Stomach (tissue), 9 donors: ENCODE measurements around the gene MYZAP. TPM values are rescaled to one million over a fixed set of nuclear protein-coding genes. Genes with fewer than 3 reads are reported as not detected.

ENCODE experiments used
- DNase-seq, 2 donors: peaks; one replicate each; pipeline versions ENCODE4 v3.0.0 to v3.0.0-alpha.2; 2013 to 2019
- H3K27ac ChIP-seq, 5 donors: fragments of 200-600 bp in 4 of 5; sonication (generic) in 4 of 5; one replicate each; pipeline ENCODE4 v1.5.1; 2013 to 2019; ENCODE audit warnings: mild to moderate bottlenecking in 1 of 5, moderate library complexity in 1 of 5
- H3K27me3 ChIP-seq, 3 donors: fragments of 200-600 bp; sonication (generic); one replicate each; pipeline ENCODE4 v1.5.1; 2017 to 2019; ENCODE audit warnings: mixed run types in 1 of 3
- H3K36me3 ChIP-seq, 4 donors: fragments of 200-600 bp; sonication (generic); 1 replicate in 3 of 4; 2 replicates in 1 of 4; pipeline ENCODE4 v1.5.1; 2016 to 2019
- H3K4me1 ChIP-seq, 4 donors: fragments of 200-600 bp; sonication (generic); one replicate each; pipeline ENCODE4 v1.5.1; 2016 to 2019
- H3K4me3 ChIP-seq, 4 donors: fragments of 200-600 bp; sonication (generic) in 3 of 4; one replicate each; pipeline ENCODE4 v1.5.1; 2016 to 2019; ENCODE audit warnings: mild to moderate bottlenecking in 1 of 4
- H3K9me3 ChIP-seq, 4 donors: fragments of 200-600 bp; sonication (generic); one replicate each; pipeline ENCODE4 v1.5.1; 2016 to 2019
- CTCF ChIP-seq, 7 experiments: fragments of 450-650 bp in 4 of 7; fragments of 200-600 bp in 3 of 7; sonication (generic) in 3 of 7; IDR thresholded peaks; one replicate each; pipeline ENCODE4 v1.5.1; 2016 to 2019; ENCODE audit warnings: antibody characterized with exemption in 7 of 7, control low read depth in 2 of 7, mild to moderate bottlenecking in 1 of 7
- EP300 ChIP-seq: sonication (generic); formaldehyde crosslinking; IDR thresholded peaks from one replicate; pipeline ENCODE4 v1.6.1; 2017; ENCODE audit warnings: antibody characterized with exemption
- POLR2A ChIP-seq, 4 donors: fragments of 450-650 bp; IDR thresholded peaks; one replicate each; pipeline ENCODE4 v1.6.1; 2016; ENCODE audit warnings: antibody characterized with exemption in 4 of 4, control low read depth in 2 of 4, mild to moderate bottlenecking in 1 of 4, moderate library complexity in 1 of 4
- POLR2AphosphoS5 ChIP-seq, 3 donors: sonication (generic); formaldehyde crosslinking; IDR thresholded peaks; one replicate each; pipeline ENCODE4 v1.6.1; 2016; ENCODE audit warnings: antibody characterized with exemption in 3 of 3
- WGBS, 5 donors: extraction: QIAGEN DNeasy Blood & Tissue Kit in 3 of 5; methylation state at CpG; one replicate each; pipeline versions ENCODE4 v1.1.5 to v1.1.7; 2013 to 2018; 5-methylcytosine and 5-hydroxymethylcytosine counted together
- intact Hi-C: fragments of 100-400 bp; cut with DNase I; formaldehyde crosslinking; loops from one replicate; pipeline ENCODE4 v1.15.1; 2023; ENCODE audit warnings: low total_unique reads
- polyA plus RNA-seq, 3 donors: library from polyadenylated mRNA; stranded (reverse); fragments of 200-250 nt; gene quantifications; one replicate each; pipeline ENCODE4 v1.2.3, GENCODE V29; 2013
- total RNA-seq, 5 donors: library from RNA; depleted of rRNA; stranded (reverse); fragments of >200 nt; gene quantifications; one replicate each; pipeline versions ENCODE4 v1.1.0 to v1.2.3, GENCODE V29; 2014 to 2016
- donor health status: healthy with polysubstance abuse.
- donor health status: Bipolar disorder and iron deficiency.
- donor health status: healthy.

Gene MYZAP
- total and polyA plus RNA-seq, 8 donors, result 9.4 to 59.8 (median 20.9) TPM; not detected in 1

GRCh38 chr15:57691082-57691481, 99.4 kb downstream of the MYZAP start:
- H3K27ac ChIP-seq, result peak overlapping the region in 1 of 5 donors; percentile 5
- intact Hi-C loops, result no loop called here
- 16 to 26% (median 17%) methylated on average over 1 of the region's 1 CpG for WGBS, 5 donors
- no peak for DNase-seq
- H3K27me3 ChIP-seq, result no peaks in the 10 kb centered on the region
- no peak for TF ChIP-seq POLR2AphosphoS5 (IDR thresholded peaks at IDR 0.05)
- TF ChIP-seq POLR2A (IDR thresholded peaks at IDR 0.05), result no peak
- TF ChIP-seq EP300, result no peak
- TF ChIP-seq CTCF (IDR thresholded peaks at IDR 0.05), result no peak
- H3K4me3 ChIP-seq, result no peak overlapping the region
- H3K9me3 ChIP-seq, result no peaks in the 10 kb centered on the region
- H3K4me1 ChIP-seq, result peaks cover 14 to 28% (median 23%) of the 10 kb centered on the region in 4 donors
- no peaks in the 10 kb centered on the region for H3K36me3 ChIP-seq

GRCh38 chr15:57692709-57693108, 101.0 kb downstream of the MYZAP start:
- H3K4me3 ChIP-seq, result no peak overlapping the region
- intact Hi-C loops, result no loop called here
- no peak for TF ChIP-seq POLR2AphosphoS5 (IDR thresholded peaks at IDR 0.05)
- TF ChIP-seq CTCF (IDR thresholded peaks at IDR 0.05), result no peak
- no peak for TF ChIP-seq POLR2A (IDR thresholded peaks at IDR 0.05)
- TF ChIP-seq EP300, result no peak
- H3K9me3 ChIP-seq, result no peaks in the 10 kb centered on the region
- no peaks in the 10 kb centered on the region for H3K36me3 ChIP-seq
- H3K4me1 ChIP-seq, result peaks cover 14 to 23% (median 20%) of the 10 kb centered on the region in 4 donors
- DNase-seq, result peak in 1 of 2 donors; percentile 38
- WGBS, 5 donors, result 44 to 63% (median 48%) methylated on average over 1 of the region's 1 CpG
- H3K27me3 ChIP-seq, result no peaks in the 10 kb centered on the region
- H3K27ac ChIP-seq, result no peak overlapping the region

- no peak overlapping the region for H3K4me3 ChIP-seq
- no peak overlapping the region for H3K27ac ChIP-seq
- H3K9me3 ChIP-seq, result no peaks in the 10 kb centered on the region
- H3K27me3 ChIP-seq, result no peaks in the 10 kb centered on the region
- no peak for DNase-seq
- H3K36me3 ChIP-seq, result no peaks in the 10 kb centered on the region
- WGBS, 5 donors, result 78 to 100% (median 93%) methylated on average over 1 of the region's 1 CpG
- intact Hi-C loops, result no loop called here
- TF ChIP-seq POLR2A (IDR thresholded peaks at IDR 0.05) (no peak), EP300 (no peak), CTCF (IDR thresholded peaks at IDR 0.05) (no peak), POLR2AphosphoS5 (IDR thresholded peaks at IDR 0.05) (no peak)
- peaks cover 14 to 23% (median 20%) of the 10 kb centered on the region in 4 donors for H3K4me1 ChIP-seq
Observed at GRCh38 chr15:57694279-57694678, 102.6 kb downstream of the MYZAP start.

- 63 to 68% (median 63%) methylated on average over 5 of the region's 5 CpGs for WGBS, 5 donors
- no peaks in the 10 kb centered on the region for H3K9me3 ChIP-seq
- DNase-seq, result peak in 1 of 2 donors; percentile 36
- peaks cover 11 to 16% (median 15%) of the 10 kb centered on the region in 4 donors for H3K4me1 ChIP-seq
- H3K27ac ChIP-seq, result no peak overlapping the region
- no peaks in the 10 kb centered on the region for H3K27me3 ChIP-seq
- H3K36me3 ChIP-seq, result no peaks in the 10 kb centered on the region
- intact Hi-C loops, result no loop called here
- no peak overlapping the region for H3K4me3 ChIP-seq
- TF ChIP-seq EP300, result no peak
- TF ChIP-seq POLR2A (IDR thresholded peaks at IDR 0.05), result no peak
- no peak for TF ChIP-seq POLR2AphosphoS5 (IDR thresholded peaks at IDR 0.05)
- no peak for TF ChIP-seq CTCF (IDR thresholded peaks at IDR 0.05)
Observed at GRCh38 chr15:57696146-57696545, 104.4 kb downstream of the MYZAP start.
